ENCODE results near the gene NCOA1.
A peak's percentile ranks its signal among the peaks of the same experiment; 100 is the strongest.
"Not testable (repeated sequence)": the region's sequence is repeated elsewhere in the genome, so short reads cannot be mapped to it uniquely, and the experiment has no call there.

The NCOA1 gene

DNA sequence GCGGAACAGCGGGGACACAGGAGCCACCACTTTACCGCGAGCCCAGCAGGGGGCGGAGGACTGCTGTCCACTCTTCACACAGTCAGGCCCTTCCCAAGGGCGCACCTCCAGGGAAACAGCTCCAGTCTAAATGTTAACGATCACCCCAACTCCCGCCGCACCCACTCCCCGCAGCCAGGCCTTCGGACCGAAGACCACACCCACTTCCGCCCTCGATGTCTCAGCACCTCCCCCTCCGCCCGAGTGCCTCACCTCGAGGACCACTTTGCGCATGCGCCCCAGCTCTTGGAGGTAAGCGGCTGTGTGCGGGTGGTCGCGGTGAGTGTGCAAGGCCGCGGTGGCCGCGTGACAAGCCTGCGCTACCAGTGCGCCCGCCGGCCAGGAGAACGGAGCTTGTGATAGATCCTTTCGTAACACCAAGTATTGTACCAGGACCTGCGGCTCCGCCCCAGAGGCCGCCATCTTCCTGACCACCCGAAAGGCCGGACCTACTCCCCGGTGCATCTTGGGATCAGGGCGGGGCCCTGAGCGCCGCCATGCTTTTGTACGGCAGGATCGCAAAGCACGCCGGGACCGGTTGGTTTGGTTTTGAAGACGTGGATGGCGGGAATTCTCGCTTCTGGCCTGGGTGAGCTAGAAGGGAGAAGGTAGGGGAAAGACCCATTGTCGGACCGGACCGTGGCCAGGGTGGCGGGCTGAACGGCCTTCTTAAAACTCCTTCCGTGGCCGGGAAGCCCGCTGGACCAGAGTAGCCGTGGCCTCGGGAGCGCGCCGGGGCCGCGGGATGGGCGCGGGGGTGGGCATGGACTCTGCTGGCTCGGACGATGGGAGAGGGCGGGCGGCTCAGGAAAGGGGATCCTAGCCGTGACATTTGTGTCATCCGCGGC is 302.1 kb downstream of the NCOA1 start, which contains the start of the genes CENPO and PTRHD1:
CENPO (plus strand) TSS at position 552 of the 887 bp plus-strand sequence. CDS start 495 bp downstream, outside the sequence.
PTRHD1 (minus strand) TSS at position 518 of the 887 bp plus-strand sequence; CDS start at position 504, 14 bp downstream.
- DNase-seq (ENCODE audit: low spot score): peak; percentile 98

DNA sequence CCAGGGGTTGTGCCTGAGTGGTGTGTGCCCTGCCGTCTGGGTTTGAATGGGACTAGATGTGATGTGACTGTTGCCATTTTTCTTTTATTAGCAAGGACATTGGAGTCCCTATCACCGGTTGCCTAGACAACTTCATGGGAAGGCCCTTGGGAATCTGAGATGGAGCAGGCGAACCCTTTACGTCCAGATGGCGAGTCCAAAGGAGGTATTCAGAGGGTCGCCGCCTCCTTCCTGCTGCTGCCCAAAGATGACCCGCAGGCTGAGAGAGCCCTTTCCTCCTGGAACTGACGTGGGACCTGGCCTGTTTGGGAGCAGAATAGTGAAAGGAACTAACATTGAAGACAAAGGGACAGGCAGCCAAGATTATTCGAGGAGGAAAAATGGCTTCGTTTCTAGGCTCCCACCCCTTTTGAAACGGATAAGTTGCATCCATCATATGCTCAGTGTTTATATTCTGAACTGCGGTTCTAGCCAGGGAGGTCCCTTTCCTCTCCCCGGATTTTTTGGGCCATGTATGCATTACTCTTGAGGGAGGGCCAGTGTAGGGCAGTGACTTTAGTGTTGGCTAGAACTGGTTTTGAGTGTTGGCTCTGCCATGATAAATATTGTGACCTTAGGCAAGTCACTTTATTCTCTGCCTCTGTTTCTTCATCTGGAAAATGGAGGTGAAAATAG is 302.8 kb downstream of the NCOA1 start:
- DNase-seq (ENCODE audit: low spot score): no peak

DNA sequence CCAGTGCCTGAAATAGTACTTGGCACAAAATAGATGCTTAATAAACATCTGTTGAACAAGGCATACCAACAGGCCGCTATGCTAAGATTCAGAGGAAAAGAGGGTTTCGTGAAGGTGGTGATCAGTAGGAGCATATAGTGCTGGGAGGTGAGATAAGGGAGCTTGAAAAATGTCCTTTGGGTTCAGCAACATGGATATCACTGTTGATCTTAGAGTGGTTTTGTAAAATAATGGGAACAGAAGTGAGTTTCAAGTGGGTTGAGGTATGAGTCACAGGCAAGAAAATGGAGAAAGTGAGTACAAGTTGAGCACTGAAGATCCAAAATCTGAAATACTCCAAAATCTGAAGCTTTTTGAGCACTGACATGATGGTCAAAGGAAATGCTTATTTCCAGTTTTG is 306.6 kb downstream of the NCOA1 start:
- no peak for DNase-seq (ENCODE audit: low spot score)

DNA sequence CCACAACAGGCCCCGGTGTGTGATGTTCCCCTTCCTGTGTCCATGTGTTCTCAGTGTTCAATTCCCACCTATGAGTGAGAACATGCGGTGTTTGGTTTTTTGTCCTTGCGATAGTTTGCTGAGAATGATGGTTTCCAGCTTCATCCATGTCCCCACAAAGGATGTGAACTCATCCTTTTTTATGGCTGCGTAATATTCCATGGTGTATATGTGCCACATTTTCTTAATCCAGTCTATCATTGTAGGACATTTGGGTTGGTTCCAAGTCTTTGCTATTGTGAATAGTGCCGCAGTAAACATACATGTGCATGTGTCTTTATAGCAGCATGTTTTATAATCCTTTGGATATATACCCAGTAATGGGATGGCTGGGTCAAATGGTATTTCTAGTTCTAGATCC is 309.4 kb downstream of the NCOA1 start:
- DNase-seq (ENCODE audit: low spot score): not testable (repeated sequence)

DNA sequence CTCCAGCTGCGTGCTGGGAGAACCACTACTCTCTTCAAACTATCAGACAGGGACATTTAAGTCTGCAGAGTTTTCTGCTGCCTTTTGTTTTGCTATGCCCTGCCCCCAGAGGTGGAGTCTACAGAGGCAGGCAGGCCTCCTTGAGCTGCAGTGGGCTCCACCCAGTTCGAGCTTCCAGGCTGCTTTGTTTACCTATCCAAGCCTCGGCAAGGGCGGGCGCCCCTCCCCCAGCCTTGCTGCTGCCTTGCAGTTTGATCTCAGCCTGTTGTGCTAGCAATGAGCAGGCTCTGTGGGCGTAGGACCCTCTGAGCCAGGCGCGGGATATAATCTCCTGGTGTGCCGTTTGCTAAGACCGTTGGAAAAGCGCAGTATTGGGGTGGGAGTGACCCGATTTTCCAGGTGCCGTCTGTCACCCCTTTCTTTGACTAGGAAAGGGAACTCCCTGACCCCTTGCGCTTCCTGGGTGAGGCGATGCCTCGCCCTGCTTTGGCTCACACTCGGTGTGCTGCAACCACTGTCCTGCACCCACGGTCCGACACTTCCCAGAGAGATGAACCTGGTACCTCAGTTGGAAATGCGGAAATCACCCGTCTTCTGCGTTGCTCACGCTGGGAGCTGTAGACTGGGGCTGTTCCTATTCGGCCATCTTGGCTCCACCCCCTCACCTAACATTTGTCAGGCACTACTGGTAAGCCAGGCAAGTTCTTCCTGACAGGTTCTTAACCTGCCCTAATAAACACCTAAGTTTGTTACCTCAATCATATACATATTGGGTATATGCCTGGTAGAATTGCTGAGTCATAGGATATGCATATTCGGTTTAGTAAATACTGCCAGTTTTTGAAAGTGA is 315.0 kb downstream of the NCOA1 start:
- DNase-seq (ENCODE audit: low spot score): not testable (repeated sequence)

DNA sequence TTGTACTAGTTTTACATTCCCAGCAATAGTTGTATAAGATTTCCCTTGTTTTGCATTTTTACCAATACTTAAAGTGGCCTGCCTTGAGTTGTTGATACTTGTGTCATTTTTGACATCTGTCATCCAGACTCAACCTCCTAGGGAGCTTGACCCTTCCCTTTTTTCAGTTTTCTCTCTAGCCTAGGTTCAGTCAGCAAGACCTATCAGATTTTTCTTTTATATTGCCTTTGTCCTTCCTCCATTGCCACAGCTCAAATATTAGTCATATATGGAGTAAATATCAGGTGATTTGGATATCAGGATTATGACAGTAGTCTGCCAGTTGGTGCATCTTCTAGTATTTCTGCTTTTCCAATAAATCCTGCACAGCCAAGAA is 315.6 kb downstream of the NCOA1 start:
- no peak for DNase-seq (ENCODE audit: low spot score)

DNA sequence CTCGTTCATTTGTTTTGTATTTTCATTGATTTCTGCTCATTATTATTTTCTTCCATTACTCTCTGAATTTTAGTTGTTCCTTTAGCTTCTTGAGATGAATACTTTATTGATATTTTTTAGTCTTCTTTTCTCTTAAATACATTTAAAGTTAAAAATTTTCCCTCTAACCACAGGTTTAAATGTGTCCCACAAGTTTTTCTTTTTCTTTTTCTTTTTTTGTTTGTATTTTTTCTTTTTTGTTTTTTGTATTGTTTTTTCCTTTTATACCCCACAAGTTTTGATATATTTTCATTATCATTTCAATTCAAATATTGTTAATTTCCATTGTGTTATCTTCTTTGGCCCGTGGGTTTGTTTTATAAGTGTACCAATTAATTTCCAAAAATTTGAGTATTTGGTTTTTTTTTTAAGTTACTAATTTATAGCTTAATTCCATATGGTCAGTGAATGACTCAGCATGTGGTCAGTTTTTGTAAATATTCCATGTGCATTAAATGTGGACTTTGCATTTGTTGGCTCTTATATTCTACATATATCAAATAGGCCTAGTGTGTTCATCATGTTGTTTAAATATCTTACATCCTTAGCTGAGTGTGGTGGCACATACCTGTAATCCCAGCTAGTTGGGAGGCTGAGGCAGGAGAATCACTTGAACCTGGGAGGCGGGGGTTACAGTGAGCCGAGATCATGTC is 318.4 kb downstream of the NCOA1 start:
- no peak for DNase-seq (ENCODE audit: low spot score)

DNA sequence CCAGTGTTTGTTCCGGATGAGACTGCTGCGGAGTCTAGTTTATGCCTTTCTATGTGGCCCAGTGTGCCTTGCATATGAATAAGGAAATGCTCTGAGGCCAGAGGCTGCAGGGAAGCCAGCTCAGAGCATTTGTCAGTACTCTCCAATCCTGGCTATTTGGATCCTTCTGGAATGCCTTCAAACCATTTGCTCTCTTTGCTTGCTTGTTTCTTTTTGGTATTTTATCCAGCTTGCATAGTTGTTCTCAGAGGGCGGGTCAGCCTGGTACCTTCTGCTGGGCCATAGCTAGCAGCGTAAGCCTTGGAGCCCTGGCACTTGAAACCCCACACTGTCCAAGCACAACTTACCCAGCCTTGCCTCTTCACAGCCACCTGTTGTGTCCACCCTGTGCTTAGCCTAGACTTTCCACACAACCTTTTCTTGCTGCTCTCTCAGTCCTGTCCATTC is 322.7 kb downstream of the NCOA1 start:
- DNase-seq (ENCODE audit: low spot score): no peak

DNA sequence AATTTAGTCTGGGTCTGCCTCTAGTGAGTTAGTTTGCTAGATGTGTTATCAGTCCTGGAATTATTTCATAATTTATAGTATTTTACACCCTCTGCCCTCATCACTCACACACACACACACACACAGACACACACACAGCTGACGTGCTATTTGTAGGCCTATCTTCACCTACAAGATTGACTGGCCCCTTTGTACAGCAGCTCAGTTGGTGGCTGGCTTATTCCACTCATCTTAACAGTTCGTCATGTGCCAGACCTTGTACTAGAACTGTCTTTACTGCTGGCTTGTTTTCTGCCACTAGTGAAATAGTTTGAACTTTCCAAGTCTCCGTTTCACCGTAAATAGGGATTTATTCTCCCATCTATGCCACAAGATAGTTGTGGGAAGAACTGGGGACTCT is 323.5 kb downstream of the NCOA1 start:
- DNase-seq (ENCODE audit: low spot score): no peak

DNA sequence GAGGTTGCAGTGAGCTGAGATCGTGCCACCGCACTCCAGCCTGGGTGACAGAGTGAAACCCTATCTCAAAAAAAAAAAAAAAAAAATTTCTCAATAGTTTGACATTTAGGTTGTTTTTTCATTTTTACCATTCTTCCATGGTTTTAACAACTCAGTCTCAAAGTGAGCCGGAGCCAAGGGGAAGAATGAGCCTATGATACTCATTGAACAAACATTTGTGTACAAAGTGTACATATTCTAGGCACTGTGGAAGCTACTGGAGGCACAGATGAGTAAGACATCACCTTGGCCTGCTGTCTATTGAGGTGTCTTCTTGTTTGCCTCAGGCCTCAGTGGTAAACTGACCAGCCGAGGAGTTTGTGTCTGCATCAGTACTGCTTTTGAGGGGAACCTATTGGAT is 324.1 kb downstream of the NCOA1 start:
- DNase-seq (ENCODE audit: low spot score): no peak

DNA sequence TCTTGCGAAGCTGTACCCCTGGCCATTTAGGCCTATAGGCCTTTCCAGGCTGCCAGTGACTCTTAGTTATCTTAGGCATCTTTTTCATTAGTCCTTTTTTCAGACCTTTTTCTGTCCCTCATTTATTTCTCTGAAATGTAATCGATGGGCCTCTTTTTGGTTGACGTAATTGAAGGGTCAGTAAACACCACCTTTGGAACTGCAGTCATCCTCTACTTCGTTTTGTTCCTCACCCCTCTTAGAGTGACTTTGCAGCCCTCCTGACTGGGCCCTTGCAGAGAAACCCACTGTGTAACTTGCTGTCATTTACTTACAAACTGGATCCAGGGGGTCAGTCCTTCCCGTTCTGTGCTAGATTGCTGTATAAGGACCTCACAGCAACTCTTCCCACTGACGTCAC is 325.4 kb downstream of the NCOA1 start:
- no peak for DNase-seq (ENCODE audit: low spot score)

DNA sequence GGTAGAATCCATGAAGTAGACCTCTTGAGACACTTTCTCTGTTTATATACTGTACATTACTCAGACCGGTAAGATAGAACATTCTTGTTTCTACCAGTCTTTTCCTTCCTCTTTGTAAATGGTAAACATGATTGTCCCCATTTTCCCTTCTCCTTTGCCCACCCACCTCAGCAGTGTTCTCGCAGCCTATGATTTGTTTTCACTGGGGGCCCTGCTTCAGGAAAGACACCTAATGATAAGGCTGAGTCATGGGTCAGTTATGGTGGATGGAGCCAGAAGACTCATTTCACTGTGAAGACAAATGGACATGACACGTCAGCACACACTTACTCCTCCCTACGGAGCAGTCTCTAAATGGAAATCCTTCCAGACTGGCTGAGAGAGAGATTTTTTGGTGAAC is 325.8 kb downstream of the NCOA1 start:
- DNase-seq (ENCODE audit: low spot score): no peak

DNA sequence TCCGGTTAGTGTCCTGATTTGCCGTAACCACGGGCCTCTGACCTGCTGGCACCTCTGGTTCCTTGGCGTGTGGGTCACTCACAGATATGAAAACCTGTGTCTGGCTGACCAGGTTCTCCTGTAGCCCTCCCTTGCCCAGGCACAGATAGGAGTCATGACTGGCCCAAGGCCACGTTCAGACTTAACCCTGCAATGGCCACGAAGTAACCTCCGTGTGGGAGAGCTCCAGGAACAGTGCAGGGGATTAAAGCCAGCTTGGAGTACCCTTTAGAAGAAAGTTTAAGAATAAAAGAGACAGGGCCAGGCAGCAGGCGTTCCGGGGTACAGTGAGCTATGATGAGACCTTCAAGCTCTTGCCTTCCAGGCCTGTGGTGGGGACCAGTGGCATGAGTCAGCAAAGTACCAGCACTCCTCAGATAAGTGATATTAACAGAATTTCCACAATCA is 327.7 kb downstream of the NCOA1 start:
- no peak for DNase-seq (ENCODE audit: low spot score)

DNA sequence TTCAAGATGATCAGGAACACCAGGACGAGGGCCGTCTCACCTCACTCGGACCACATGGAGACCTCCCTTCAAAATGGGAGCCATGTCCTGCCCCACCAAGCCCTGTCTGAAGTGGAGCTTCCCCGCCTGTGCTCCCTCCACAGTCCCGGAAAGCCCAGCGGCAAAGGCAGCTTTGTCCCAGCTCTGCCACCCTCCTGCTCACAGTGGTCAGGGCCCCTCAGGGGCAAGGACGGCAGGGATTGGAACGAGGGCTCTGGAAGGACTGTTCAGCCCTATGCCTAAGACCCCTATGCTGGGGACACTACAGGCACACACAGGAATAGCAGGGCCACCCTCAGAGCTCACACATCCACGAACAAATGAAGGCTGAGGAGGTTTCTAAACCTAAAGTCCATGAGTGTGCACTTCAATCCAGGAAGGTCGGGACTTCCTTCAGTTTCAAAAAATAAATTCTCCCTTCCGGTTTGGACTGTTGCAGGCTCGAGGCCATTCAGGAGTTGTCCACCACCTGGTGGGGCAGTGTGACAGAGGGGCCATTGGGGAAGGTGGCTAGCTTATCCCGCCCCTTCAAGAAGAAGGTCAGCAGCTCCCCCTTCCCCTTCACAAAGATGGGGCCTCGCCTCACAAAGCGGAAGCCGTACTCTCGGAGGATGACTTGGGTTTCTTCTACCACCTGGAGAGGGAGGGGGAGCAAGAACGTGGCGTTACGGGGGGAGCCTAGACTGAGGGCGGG is 328.6 kb downstream of the NCOA1 start:
- no peak for DNase-seq (ENCODE audit: low spot score)

DNA sequence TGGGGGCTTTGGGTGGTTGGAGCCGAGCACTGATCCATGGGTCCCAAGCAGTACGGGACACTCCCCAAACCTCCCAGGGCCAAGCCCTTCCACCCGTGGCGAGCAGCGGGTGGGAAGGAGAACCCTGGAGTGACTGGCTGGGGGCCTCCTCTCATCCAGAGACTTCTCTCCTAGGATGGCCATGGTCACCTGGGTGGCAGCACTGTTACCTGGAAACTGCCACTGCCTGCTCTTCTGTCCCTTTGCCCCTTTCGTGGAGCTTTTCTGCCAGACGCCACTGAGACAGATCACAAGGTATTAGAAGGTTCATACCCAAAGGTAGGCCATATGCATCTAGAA is 329.1 kb downstream of the NCOA1 start:
- no peak for DNase-seq (ENCODE audit: low spot score)

Data from left forelimb (tissue), 1 donor.